Right ventricle myocardium inferior (tissue), 1 donor: ENCODE data around the gene AANAT. TPM values are rescaled to one million over a fixed set of nuclear protein-coding genes. Genes with fewer than 3 reads are reported as not detected.
"Not testable (repeated sequence)": the region's sequence is repeated elsewhere in the genome, so short reads cannot be mapped to it uniquely, and the experiment has no call there.

ENCODE experiments used
- ATAC-seq: fragments of 200-7000 bp; cut with Tn5 transposase; one replicate; pipeline ENCODE4 v1.9.1; 2020; ENCODE audit warnings: mild to moderate bottlenecking, moderate library complexity
- DNase-seq: peaks from one replicate; pipeline ENCODE4 v3.0.0; 2021; ENCODE audit errors: missing footprints
- intact Hi-C: fragments of 100-400 bp; cut with DNase I; formaldehyde crosslinking; loops from one replicate; pipeline ENCODE4 v1.11.0; 2022
- total RNA-seq: library from RNA; stranded (reverse); fragmentation: NEBNext Ultra II Directional; extraction: Animal tissue kit (Norgen Biotek cat#: 25700); gene quantifications from one replicate; pipeline ENCODE4 v1.2.1, GENCODE V29; 2021
- donor health status: DM: no; HTN: yes; CAD: no; lungs with severe emphysema.

Gene AANAT
- total RNA-seq, 1 donor from 2014 or later, result not detected

- DNase-seq, ATAC-seq, intact Hi-C loops: not testable (repeated sequence)
These were observed 47.0 kb downstream of the AANAT start for GRCh38 chr17:76514355-76514754.

DNA sequence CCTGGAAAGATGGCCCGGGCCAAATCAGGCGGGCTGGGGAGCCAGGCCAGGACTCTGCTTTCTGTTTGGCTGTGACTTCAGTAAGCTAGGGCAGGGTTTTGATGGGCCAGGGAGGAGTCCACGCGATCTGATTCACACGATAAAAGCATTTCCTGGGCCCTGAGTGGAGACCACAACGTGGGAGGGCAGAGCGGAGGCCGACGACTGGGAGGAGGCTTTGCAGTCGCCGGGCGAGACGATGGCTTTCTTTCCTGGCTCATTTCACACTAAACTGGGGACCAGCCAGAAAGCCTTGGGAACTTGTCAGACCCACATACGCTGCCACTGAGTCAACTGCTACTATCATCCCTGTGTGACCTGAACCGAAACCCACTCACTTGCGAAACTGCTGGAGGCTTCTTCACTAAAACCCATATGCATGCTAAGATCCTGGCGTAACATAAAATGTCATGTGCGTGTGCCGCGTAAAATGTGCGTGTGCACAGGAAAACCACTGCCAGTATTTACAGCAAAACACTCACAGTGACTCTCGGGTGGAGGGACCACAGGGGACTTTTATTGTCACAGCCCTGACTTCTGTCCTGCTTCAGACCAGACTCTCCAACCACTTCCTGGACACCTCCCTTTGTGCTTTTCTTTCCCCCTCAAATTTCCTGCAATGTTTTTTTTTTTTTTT, 48.0 kb downstream of the AANAT start:
- DNase-seq (peak; percentile 81), ATAC-seq (peak; percentile 78)
- intact Hi-C loops, result no loop called here

GRCh38 chr17:76517638-76518038, 50.2 kb downstream of the AANAT start:
- DNase-seq, result peak; percentile 27
- intact Hi-C loops, result no loop called here
- ATAC-seq, result no peak

DNA sequence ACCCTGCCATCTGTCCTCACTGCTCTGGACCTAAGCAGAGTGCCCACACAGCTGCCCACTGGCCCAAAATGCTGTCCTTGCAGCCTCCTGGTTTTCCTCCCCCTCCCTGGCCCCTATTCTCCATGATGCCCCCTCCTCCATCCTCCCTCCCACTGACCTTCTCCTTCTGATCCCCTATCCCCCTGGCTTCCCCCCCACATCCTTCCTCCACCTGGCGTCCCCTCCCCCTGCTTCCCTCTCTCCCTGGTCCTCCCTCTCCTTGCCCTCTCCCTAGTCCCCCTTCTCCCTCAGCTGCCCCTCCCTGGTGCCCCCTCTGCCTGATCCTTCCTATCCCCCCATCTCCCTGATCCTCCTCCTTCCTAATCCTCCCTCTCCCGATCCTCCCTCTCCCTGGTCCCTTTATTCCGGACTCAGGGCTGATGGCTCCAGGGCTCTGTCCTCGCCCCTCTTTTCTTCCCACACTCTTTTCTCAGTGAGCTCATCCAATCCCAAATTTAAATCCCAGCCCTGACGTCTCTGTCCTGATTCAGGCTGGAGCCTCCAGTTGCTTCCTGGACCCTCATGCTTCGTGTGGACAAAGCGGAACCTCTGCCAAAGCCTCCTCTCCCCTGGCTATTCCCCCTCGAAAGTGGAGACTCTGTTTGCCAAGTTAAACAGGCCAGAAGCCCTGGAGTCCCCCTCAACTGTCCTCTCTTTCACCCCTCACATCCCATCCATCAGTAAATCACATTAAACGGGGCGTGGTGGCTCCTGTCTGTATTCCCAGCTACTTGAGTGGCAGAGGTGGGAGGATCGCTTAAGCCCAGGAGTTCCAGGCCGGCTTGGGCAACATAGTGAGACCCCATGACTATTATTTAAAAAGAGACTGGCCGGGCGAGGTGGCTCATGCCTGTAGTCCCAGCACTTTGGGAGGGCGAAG, 51.9 kb downstream of the AANAT start:
- no peak for ATAC-seq
- no peak for DNase-seq
- intact Hi-C loops, result no loop called here

Other genes starting within 250 kb of the AANAT start
- gene RNF157, start 227.1 kb upstream of the AANAT start, total RNA-seq, result 19.4 TPM
- gene UBALD2, start 202.3 kb upstream of the AANAT start, total RNA-seq, result 30.4 TPM
- gene QRICH2, start 159.3 kb upstream of the AANAT start, total RNA-seq, result 3.6 TPM
- 35.9 TPM for gene PRPSAP1, start 113.7 kb upstream of the AANAT start, total RNA-seq
- 2.7 TPM for gene SPHK1, start 83.0 kb upstream of the AANAT start, total RNA-seq
- gene UBE2O, start 14.5 kb upstream of the AANAT start, total RNA-seq, result 35.4 TPM
- gene RHBDF2, start 33.8 kb downstream of the AANAT start, total RNA-seq, result 17.9 TPM
- gene CYGB, start 70.1 kb downstream of the AANAT start, total RNA-seq, result 38.2 TPM
- gene PRCD, start 72.4 kb downstream of the AANAT start, total RNA-seq, result 3.4 TPM
- 5.7 TPM for gene ST6GALNAC2, start 118.3 kb downstream of the AANAT start, total RNA-seq
- gene ST6GALNAC1, start 176.2 kb downstream of the AANAT start, total RNA-seq, result 6.1 TPM
- 375 TPM for gene MXRA7, start 243.4 kb downstream of the AANAT start, total RNA-seq